Keratinocyte (primary cell): ENCODE measurements around the gene SPTLC3.
A peak's percentile ranks its signal among the peaks of the same experiment; 100 is the strongest.

Experiments
- CTCF ChIP-seq, 3 experiments: IDR thresholded peaks in 1 of 3; conservative IDR thresholded peaks in 1 of 3; optimal IDR thresholded peaks in 1 of 3; 2 replicates in 2 of 3; 3 replicates in 1 of 3; pipeline versions ENCODE3 to v1.5.1; 2011; ENCODE audit warnings: low read length in 3 of 3, mild to moderate bottlenecking in 3 of 3, moderate library complexity in 2 of 3, control low read depth in 1 of 3, inconsistent platforms in 1 of 3; ENCODE audit not compliant: insufficient read depth in 2 of 3; ENCODE audit errors: extremely low read depth in 1 of 3
- EZH2 ChIP-seq: IDR thresholded peaks from one replicate; pipeline ENCODE4 v1.6.1; 2012; ENCODE audit warnings: inconsistent platforms, mild to moderate bottlenecking, low read length, moderate library complexity

GRCh38 chr20:12970372-12970821 is 38.4 kb upstream of the SPTLC3 start:
- TF ChIP-seq CTCF (optimal IDR thresholded peaks at IDR 0.05 in 1 of 3, IDR thresholded peaks at IDR 0.05 in 1 of 3, conservative IDR thresholded peaks at IDR 0.05 in 1 of 3; ENCODE audit: extremely low read depth in 1 of 3, insufficient read depth in 2 of 3, low read length in 3 of 3) (peak; percentile 36 to 68 (median 58)), EZH2 (no peak)
